ENCODE data around the gene VWF.

GRCh38 chr12:6084969-6085450 is 39.5 kb downstream of the VWF start:
- no peak for TF ChIP-seq CTCF (IDR thresholded peaks at IDR 0.05 in 4 of 5, conservative IDR thresholded peaks at IDR 0.05 in 1 of 5)
- TF ChIP-seq POLR2A (IDR thresholded peaks at IDR 0.05): no peak

All from gastrocnemius medialis (tissue), 4 donors.